ENCODE results near the gene SSH2. TPM values are rescaled to one million over a fixed set of nuclear protein-coding genes. Genes with fewer than 3 reads are reported as not detected.

The SSH2 gene
- total RNA-seq, 1 donor from 2014 or later = 39.2 TPM

DNA sequence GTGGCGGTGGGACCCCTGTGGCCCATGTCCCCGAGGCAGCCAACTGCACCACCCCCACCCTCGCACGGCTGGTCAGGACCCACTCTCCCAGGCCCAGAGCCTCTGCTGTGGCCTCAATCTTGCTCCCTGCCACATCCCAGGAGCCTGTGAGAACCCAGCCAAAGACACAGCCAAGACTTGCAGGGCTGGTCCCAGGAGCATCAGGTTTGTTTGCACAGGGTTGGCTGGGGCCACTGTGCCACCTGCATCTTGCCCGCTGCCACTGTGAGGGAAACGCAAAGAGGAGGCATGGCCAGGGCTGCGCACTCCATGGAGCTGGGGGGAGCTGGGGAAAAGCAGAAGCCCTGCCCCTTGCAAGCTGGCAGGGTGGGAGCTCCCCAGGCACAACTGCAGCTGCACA lies 92.5 kb downstream of the SSH2 start:
- H3K27me3 Mint-ChIP-seq (ENCODE audit: low read depth) = no peaks in the 10 kb centered on the region
- intact Hi-C loops (cut with micrococcal nuclease) = no loop called here
- H3K27ac Mint-ChIP-seq = no peak overlapping the region
- H3K36me3 Mint-ChIP-seq (ENCODE audit: low read depth) = no peaks in the 10 kb centered on the region
- no peak for DNase-seq (ENCODE audit: low spot score)
- no peak overlapping the region for H3K4me3 Mint-ChIP-seq (ENCODE audit: low read depth)
- H3K4me1 Mint-ChIP-seq (ENCODE audit: low read depth) = no peaks in the 10 kb centered on the region
- H3K9me3 Mint-ChIP-seq = no peaks in the 10 kb centered on the region

DNA sequence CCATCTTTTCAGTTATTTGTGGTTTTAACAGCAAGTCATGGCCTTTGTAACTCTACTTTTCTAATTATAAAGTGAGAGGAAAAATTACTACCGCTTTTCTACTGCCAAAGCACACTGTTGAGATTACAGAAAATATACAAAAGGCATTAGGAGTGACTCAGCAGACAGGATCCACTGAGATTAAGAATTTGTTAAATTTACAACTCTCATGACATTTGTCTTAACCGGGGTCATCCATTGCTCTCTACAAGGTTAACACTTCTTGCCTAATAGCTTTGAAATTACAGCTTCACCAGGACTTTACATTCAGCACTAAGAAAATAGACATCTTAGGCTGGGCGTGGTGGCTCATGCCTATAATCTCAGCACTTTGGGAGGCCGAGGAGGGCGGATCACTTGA lies 93.4 kb downstream of the SSH2 start:
- H3K27me3 Mint-ChIP-seq (ENCODE audit: low read depth) = no peaks in the 10 kb centered on the region
- H3K27ac Mint-ChIP-seq = no peak overlapping the region
- DNase-seq (ENCODE audit: low spot score) = no peak
- no peaks in the 10 kb centered on the region for H3K4me1 Mint-ChIP-seq (ENCODE audit: low read depth)
- H3K4me3 Mint-ChIP-seq (ENCODE audit: low read depth) = no peak overlapping the region
- intact Hi-C loops (cut with micrococcal nuclease) = no loop called here
- no peaks in the 10 kb centered on the region for H3K9me3 Mint-ChIP-seq
- no peaks in the 10 kb centered on the region for H3K36me3 Mint-ChIP-seq (ENCODE audit: low read depth)

GRCh38 chr17:29835435-29836351 lies 94.3 kb downstream of the SSH2 start:
- Mint-ChIP-seq H3K4me1 (ENCODE audit: low read depth) (no peaks in the 10 kb centered on the region), H3K9me3 (no peaks in the 10 kb centered on the region), H3K27ac (no peak overlapping the region), H3K27me3 (ENCODE audit: low read depth) (no peaks in the 10 kb centered on the region), H3K36me3 (ENCODE audit: low read depth) (no peaks in the 10 kb centered on the region), H3K4me3 (ENCODE audit: low read depth) (no peak overlapping the region)
- DNase-seq (ENCODE audit: low spot score) = no peak
- intact Hi-C loops (cut with micrococcal nuclease) = no loop called here

GRCh38 chr17:29833801-29834200 lies 96.2 kb downstream of the SSH2 start:
- H3K4me3 Mint-ChIP-seq (ENCODE audit: low read depth) = no peak overlapping the region
- no peaks in the 10 kb centered on the region for H3K9me3 Mint-ChIP-seq
- no peaks in the 10 kb centered on the region for H3K27me3 Mint-ChIP-seq (ENCODE audit: low read depth)
- H3K4me1 Mint-ChIP-seq (ENCODE audit: low read depth) = no peaks in the 10 kb centered on the region
- H3K27ac Mint-ChIP-seq = no peak overlapping the region
- intact Hi-C loops (cut with micrococcal nuclease) = no loop called here
- no peaks in the 10 kb centered on the region for H3K36me3 Mint-ChIP-seq (ENCODE audit: low read depth)
- DNase-seq (ENCODE audit: low spot score) = no peak

DNA sequence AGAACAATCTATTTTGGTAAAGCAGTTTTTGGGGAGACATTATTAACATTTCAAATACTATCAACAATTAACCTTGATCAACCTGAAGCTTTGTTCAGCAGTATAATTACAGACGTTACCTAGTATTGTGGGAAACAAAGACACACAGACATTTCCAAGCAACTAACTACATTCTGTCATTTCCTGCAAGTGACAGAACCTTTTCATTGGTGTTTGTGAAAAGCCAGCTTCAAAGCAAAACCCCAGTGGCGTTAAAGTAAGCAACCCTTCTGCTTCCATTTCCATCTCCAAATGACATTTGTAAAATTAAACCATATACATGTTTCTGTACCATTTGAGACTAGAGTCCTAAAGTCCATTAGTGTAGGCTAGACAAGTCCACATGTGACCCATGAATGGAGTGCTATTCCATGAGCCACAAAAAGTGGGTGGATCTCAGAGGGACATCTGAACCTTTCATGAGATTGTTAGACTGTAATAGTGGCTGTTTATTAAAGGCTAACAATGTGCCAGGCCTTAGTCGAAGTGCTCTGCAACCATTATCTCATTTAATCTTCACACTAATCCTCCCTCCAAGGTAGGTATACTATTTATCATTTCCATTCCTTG lies 101.2 kb downstream of the SSH2 start:
- no peak for DNase-seq (ENCODE audit: low spot score)
- Mint-ChIP-seq H3K9me3 (no peaks in the 10 kb centered on the region), H3K4me3 (ENCODE audit: low read depth) (no peak overlapping the region), H3K36me3 (ENCODE audit: low read depth) (no peaks in the 10 kb centered on the region), H3K4me1 (ENCODE audit: low read depth) (peaks cover 5% of the 10 kb centered on the region), H3K27ac (no peak overlapping the region), H3K27me3 (ENCODE audit: low read depth) (no peaks in the 10 kb centered on the region)
- intact Hi-C loops (cut with micrococcal nuclease) = no loop called here

DNA sequence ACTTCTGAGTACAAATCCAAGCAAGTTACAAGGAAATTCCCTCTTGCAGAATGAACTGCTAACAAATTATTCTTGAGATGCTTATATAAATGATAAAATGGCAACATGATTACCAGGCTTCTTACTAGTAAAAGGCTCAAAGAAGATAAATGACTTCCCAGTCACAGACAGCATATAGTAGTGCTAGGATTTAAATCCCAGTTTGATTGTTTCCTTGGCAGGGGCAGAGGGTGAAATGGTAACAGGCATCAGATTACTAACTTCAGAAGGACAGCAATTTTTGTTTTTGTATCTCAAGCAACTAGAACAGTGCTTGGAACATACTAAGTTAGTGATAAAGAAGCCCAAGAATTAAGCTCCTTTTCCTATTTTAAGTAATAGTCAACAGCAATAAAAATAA lies 102.8 kb downstream of the SSH2 start:
- Mint-ChIP-seq H3K9me3 (no peaks in the 10 kb centered on the region), H3K27me3 (ENCODE audit: low read depth) (no peaks in the 10 kb centered on the region), H3K4me1 (ENCODE audit: low read depth) (peaks cover 5% of the 10 kb centered on the region), H3K36me3 (ENCODE audit: low read depth) (no peaks in the 10 kb centered on the region), H3K4me3 (ENCODE audit: low read depth) (no peak overlapping the region), H3K27ac (no peak overlapping the region)
- intact Hi-C loops (cut with micrococcal nuclease) = no loop called here
- DNase-seq (ENCODE audit: low spot score) = no peak

GRCh38 chr17:29826114-29826692 lies 103.8 kb downstream of the SSH2 start:
- Mint-ChIP-seq H3K4me1 (ENCODE audit: low read depth) (peaks cover 5% of the 10 kb centered on the region), H3K36me3 (ENCODE audit: low read depth) (no peaks in the 10 kb centered on the region), H3K27ac (no peak overlapping the region), H3K4me3 (ENCODE audit: low read depth) (no peak overlapping the region), H3K27me3 (ENCODE audit: low read depth) (no peaks in the 10 kb centered on the region), H3K9me3 (no peaks in the 10 kb centered on the region)
- DNase-seq (ENCODE audit: low spot score) = no peak
- intact Hi-C loops (cut with micrococcal nuclease) = no loop called here

GRCh38 chr17:29825604-29826003 lies 104.4 kb downstream of the SSH2 start:
- Mint-ChIP-seq H3K9me3 (no peaks in the 10 kb centered on the region), H3K4me1 (ENCODE audit: low read depth) (peaks cover 5% of the 10 kb centered on the region), H3K36me3 (ENCODE audit: low read depth) (no peaks in the 10 kb centered on the region), H3K4me3 (ENCODE audit: low read depth) (no peak overlapping the region), H3K27ac (no peak overlapping the region), H3K27me3 (ENCODE audit: low read depth) (no peaks in the 10 kb centered on the region)
- intact Hi-C loops (cut with micrococcal nuclease) = no loop called here
- DNase-seq (ENCODE audit: low spot score) = no peak

DNA sequence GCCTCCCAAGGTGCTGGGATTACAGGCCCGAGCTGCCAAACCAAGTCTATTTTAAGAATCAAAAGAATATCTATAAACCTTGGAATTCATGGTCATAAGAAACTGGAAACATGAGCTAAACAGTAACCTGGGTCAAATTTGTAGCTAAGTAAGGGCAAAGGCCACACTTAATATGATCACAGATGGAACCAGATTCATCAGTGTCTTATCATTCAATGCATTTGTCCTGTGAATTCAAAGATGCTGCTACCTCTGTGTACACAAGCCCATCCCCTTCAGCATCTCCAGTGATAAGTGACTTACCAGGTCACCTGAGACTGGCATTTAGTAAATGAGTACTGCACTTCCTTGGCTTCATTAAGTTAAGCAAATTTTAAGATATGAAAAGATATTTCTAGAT lies 108.1 kb downstream of the SSH2 start:
- Mint-ChIP-seq H3K4me1 (ENCODE audit: low read depth) (peaks cover 5% of the 10 kb centered on the region), H3K27me3 (ENCODE audit: low read depth) (no peaks in the 10 kb centered on the region), H3K27ac (no peak overlapping the region), H3K36me3 (ENCODE audit: low read depth) (no peaks in the 10 kb centered on the region), H3K4me3 (ENCODE audit: low read depth) (no peak overlapping the region), H3K9me3 (no peaks in the 10 kb centered on the region)
- intact Hi-C loops (cut with micrococcal nuclease) = no loop called here
- DNase-seq (ENCODE audit: low spot score) = no peak

- Mint-ChIP-seq H3K27ac (no peak overlapping the region), H3K36me3 (ENCODE audit: low read depth) (no peaks in the 10 kb centered on the region)
Measured at GRCh38 chr17:29820425-29820824, 109.6 kb downstream of the SSH2 start.

GRCh38 chr17:29807520-29808361 lies 122.3 kb downstream of the SSH2 start:
- DNase-seq (ENCODE audit: low spot score) = peak; percentile 46
- intact Hi-C loops (cut with micrococcal nuclease) = loop anchor here (1.0 to 5.0 kb wide), 3 partner anchors 124 to 285 kb away; no protein-coding TSS in a partner anchor
- peaks cover 14% of the 10 kb centered on the region for H3K4me1 Mint-ChIP-seq (ENCODE audit: low read depth)
- no peak overlapping the region for H3K27ac Mint-ChIP-seq
- no peaks in the 10 kb centered on the region for H3K36me3 Mint-ChIP-seq (ENCODE audit: low read depth)
- no peaks in the 10 kb centered on the region for H3K9me3 Mint-ChIP-seq
- no peak overlapping the region for H3K4me3 Mint-ChIP-seq (ENCODE audit: low read depth)
- no peaks in the 10 kb centered on the region for H3K27me3 Mint-ChIP-seq (ENCODE audit: low read depth)

More at GRCh38 chr17:29820425-29820824, 109.6 kb downstream of the SSH2 start:
- DNase-seq (ENCODE audit: low spot score) = no peak
- no peaks in the 10 kb centered on the region for H3K27me3 Mint-ChIP-seq (ENCODE audit: low read depth)
- H3K9me3 Mint-ChIP-seq = no peaks in the 10 kb centered on the region
- no peak overlapping the region for H3K4me3 Mint-ChIP-seq (ENCODE audit: low read depth)
- H3K4me1 Mint-ChIP-seq (ENCODE audit: low read depth) = peaks cover 5% of the 10 kb centered on the region
- intact Hi-C loops (cut with micrococcal nuclease) = no loop called here

DNA sequence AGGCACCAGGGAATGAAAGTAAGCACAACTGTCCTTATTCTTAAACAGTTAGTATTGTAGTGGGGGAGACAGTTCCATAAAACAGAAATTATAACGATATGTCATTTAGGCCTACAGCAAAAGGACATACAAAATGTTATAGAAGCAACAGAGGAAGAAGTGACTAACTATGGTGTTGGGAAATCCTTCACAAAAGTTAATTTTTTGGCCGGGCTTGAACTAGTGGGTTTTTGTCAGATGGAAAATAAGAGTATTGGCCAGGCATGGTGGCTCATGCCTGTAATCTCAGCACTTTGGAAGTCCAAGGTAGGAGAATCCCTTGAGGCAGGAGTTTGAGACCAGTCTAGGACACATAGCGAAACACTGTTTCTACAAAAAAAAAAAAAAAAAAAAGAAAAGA lies 127.8 kb downstream of the SSH2 start:
- no peaks in the 10 kb centered on the region for H3K27me3 Mint-ChIP-seq (ENCODE audit: low read depth)
- peaks cover 3% of the 10 kb centered on the region for H3K4me1 Mint-ChIP-seq (ENCODE audit: low read depth)
- H3K9me3 Mint-ChIP-seq = no peaks in the 10 kb centered on the region
- no peak for DNase-seq (ENCODE audit: low spot score)
- no peaks in the 10 kb centered on the region for H3K36me3 Mint-ChIP-seq (ENCODE audit: low read depth)
- H3K27ac Mint-ChIP-seq = no peak overlapping the region
- no peak overlapping the region for H3K4me3 Mint-ChIP-seq (ENCODE audit: low read depth)
- intact Hi-C loops (cut with micrococcal nuclease) = no loop called here

Data from activated T-helper 2 cell treated with anti-CD3 and anti-CD28 coated beads, Interferon-gamma antibody, Interleukin-2, Interleukin-4, amounts not matched to agents 10 μg/mL and 5 μg/mL and 100 μg/mL, durations not matched to agents 14 hours and 24 hours and 36 hours (primary cell).